Kidney tubule cell (primary cell): Measurements from ENCODE around the gene EFCC1.
A peak's percentile ranks its signal among the peaks of the same experiment; 100 is the strongest.

Experiments
- DNase-seq: peaks from one replicate; pipeline ENCODE4 v3.0.0-alpha.2; 2018; ENCODE audit warnings: low spot score

Gene EFCC1

DNA sequence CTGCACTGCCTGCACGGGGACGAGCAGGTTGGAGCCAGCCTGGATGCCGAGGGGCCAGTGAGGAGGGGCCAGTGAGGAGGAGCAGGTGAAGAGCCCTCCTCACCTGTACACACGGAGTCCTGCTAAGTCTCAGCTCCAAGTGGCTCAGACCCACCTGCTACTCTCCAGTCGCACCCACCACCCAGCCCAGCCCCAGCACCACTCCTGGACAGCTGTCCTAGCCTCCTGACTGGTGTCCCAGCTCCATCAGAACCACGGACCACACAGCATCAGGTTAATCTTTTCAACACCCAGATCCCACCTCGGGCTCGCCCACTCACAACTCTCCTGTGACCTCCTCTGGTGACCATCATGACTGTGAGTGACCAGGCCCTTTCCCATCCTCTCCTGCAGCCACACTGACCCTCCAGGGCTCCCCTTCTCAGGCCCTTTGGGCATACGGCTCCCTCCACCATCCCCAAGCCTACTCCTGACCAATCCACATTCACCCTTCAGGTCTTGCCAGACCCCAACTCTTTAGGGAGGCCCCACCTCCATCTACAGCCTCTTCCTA, 13.8 kb downstream of the EFCC1 start:
- no peak for DNase-seq

DNA sequence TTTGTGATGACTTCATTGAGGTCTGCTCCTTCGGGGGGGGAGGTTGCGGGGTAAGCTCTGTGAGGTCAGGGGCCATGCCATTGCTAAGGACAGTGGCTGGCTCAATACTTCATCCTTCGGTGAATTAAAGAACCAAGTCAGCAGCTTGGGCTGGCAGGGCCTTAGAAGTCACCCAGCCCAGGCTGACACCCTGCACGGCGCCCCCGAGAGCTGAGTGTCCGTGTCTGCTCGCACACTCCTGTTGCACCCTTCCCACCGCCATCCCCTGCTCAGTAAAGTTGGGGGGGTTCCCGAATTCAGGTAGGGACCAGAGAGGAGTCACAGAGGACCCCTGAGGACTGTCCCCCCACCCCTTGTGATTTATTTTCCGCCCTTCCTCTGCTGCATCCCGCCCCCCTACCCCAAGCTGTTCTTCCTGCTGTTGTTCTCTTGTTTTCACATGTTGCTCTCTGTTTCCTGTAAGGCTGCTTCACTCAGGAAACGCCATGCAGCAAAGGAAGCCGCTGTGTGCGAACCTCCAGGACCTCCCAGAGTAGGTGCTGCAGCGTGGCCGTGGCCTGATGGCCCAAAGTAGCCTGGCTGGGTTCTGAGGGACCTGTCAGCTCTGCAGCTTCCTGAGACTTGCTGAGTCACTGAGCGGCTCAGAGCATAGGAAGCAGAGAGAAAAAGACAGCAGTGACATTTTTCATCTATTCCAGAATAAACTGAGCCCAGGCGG, 14.4 kb downstream of the EFCC1 start:
- no peak for DNase-seq

DNA sequence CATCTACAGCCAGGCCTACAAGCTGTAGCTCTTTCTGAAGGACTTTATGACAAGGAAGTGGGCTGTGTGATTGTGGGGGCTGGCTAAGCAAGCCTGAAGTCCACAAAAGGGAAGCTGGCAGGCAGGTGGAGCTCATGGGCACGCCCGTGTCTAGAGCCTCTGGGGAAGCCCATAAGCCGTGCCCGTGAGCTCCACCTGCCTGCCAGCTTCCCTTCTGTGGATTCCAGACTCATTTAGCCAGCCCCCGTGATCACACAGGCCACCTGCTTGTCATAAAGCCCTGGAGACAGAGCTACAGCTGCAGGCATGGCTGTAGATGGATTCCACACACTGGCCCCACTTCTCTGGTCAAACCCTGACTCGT, 15.2 kb downstream of the EFCC1 start:
- peak; percentile 26 for DNase-seq

DNA sequence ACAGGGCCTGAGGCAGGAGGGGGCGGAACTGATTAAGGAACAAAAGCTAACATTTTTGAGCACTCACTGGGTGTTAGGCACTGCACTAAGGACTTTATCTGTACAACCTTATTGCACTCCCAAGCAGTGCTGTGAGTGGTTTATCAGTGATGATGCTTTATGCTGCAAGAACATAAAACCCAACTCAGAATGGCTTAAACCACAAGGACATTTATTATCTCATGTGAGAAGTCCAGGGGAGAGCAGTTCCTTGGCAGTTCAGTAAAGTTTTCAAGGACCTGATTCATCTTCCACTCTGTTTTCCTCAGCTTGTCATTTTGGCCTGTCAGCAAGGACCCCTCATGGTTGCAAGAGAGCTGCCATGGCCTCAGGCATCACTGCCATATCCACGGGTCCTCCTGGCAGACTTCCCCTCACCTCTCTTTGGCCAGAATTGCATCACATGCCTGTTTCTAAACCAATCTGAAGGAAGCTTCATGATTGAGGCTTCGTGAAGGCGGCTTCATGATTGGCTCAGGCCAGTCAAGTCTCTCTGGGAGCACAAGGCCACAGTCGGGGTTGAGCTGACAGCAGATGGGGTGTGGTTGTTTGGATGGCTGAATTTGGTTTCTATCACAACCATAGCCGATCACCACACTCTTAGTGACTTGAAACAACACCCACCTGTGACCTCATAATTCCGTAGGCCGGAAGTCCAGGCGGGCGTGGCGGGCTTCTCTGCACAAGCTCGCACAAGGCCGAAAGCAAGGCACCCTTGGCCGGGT, 15.8 kb downstream of the EFCC1 start:
- no peak for DNase-seq

DNA sequence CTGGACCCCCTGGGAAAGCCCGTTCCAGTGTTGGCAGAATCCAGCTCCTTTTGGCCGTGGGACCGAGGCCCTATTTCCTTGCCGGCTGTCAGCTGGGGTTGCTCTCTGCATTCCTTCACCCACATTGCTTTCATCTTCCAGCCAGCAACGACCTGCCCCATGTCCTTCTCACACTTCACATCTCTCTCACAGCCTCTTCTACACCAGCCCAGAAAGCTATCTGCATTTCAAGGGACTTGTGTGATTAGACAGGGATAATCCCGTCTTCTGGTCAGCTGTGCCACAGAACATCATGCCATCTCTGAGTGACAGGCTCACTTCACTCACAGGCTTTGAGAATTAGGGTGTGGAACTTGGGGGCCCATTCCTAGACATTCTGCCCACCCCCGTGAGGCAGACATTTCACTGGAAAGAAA, 16.4 kb downstream of the EFCC1 start:
- DNase-seq, result no peak

DNA sequence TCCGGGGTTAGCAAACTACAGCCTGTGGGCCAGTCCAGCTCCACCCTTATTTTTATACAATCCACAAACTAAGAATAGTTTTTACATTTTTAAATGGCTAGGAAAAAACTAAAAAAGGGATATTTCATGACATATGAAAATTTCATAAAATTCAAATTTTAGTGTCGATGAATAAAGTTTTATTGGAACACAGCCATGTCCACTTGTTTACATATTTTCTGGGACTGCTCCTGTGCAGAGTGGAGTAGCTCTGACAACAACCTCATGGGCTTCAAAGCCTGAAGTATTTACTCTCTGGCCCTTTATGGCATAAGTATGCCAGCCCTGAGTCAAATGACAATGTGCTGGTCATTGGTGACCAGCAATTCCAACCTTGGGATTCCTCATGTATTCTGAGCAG, 17.2 kb downstream of the EFCC1 start:
- DNase-seq, result no peak

DNA sequence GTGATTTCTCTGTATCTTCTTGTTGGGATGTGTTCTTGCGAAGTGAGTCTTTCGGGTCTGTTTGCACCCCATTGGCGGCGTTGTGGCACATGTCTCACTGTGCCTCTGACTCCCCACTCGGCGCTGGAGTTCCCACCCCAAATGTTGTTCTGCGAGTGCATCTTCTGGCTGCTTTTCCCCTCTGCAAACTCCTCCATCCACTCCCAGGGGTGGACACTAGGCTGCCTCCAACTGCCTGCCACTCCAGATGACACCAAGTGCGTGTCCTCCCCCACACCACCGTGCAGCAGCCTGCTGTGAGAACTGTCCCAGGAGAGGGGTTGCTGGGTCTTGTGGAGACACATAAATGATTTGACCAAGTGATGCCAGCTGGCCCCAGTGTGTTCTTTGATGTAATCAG, 17.6 kb downstream of the EFCC1 start:
- DNase-seq, result no peak

DNA sequence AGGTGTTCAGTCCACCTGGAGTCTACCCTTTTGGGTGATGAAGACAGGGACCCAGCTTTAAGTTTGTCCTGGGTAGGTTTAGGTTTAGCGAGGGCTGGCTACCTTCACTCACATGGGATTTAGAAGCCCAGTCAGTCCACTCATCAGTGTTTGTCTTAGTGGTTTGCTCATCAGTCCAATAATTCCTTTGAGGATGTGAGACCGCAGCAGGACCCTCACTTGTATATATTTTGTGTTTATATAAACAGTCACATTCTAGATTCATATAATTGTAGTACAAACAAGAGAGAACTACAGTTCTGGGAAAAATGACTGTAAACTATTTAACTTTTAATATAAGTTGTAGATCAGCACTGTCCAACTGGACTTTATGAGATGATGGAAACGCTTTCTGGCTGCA, 18.2 kb downstream of the EFCC1 start:
- no peak for DNase-seq

DNA sequence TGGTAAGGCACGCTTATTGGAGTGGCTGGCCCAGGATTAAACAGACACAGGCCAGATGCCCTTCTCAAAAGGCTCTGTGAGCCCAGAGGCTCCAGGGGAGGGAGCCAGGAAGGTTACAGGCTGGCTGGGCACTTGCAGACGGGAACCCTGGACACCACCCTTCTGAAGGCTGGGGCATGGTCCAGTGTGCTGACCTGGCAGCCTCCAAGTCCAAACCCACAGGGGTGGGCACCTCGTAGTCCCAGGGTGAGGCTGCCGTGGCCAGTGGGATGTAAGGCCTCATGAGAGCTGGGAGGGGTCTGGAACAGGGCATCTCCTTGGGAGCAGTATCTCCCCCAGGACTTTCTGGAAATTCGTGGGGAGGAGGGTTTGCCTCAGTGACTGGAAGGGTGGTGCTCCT, 19.6 kb downstream of the EFCC1 start:
- DNase-seq, result no peak

DNA sequence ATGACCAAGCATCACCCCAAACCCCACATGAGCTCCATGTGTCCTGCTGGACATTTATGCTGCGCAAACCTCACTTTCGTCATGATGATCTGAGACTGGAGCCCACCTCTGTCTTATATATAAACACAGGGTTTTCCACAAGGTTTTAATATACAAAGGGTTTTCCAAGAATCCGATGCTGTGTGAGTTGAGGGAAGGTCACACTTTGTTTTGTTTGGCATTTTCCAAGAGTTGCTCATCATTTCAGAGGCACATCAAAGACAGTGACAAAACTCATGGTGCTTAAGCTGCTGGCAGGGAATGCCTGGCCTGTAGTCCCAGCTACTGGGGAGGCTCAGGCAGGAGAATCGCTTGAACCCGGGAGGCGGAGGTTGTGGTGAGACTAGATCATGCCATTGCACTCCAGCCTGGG, 20.0 kb downstream of the EFCC1 start:
- no peak for DNase-seq

DNA sequence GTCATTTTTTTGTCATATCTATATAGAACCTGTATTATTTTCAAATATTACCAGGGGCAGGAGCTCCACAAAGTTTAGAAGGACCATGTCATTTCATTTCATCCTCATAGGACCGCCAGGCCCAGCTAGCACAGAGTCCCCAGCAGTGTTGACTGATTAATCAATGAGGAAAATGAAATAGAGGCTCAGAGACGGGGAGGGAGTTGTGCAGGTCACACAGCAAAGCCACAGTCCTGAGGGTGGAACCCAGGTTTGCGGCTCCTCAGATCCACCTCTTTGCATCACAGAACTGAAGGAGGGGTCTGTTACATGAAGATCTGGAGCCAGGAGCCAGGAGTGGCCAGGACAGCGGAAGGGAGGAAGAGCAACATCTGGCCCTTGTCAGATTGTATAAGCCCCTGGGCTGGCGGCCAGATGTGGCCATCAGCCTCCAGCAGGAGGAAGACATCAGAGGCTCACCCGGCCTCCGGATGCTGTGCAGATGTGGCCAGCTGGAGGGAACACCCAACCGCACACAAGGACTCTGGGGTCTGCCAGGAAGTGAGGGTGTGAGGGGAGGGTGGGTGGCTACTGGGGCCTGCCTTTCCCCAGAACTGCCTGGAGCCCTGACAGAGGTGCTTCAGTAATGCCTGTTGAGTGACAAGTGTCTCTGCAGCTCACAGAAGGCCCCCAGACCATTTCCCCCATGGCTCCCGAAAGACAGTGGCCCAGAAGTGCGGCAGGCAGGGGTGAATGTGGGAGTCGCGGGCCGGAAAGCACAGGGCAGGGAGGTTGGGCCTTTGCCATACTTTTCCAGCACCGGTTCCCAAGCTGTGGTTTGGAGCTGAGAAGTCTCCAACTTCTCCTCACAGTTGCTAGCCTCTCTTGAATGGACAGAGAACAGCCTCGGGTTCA, 21.3 kb downstream of the EFCC1 start:
- DNase-seq, result no peak

DNA sequence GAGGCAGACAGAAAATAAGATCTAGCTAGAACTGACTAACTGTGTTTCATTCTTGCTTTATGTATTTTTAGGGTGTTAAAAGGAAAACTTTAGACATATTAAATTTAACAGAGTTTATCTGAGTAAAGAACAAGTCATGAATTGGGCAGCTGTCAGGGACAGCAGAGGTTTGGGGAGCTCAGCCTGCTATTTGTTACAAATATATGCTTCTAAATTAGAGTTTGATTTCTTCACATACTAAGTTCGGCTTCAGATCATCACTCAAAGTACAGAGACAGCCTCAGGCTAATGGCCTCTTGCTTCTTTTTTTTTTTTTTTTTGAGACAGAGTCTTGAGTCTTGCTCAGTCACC, 21.9 kb downstream of the EFCC1 start:
- DNase-seq, result no peak

DNA sequence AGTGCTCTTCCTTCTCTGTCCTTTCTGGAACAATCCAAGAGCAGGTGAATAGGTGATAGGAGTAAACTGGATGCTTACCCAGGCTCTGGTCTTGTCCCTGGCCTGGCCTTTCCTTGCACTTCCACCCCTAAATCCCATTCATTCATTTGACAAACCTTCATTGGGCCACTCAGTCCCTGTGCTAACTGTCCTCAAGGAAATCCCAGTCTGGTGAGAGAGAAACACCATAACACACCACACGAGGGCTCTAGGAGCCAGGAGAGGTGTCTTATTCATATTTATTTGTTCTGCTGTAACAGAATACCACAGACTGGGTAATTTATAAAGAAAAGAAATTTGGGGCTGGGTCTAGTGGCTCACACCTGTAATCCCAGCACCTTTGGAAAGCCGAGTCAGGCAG, 22.8 kb downstream of the EFCC1 start:
- peak; percentile 21 for DNase-seq

DNA sequence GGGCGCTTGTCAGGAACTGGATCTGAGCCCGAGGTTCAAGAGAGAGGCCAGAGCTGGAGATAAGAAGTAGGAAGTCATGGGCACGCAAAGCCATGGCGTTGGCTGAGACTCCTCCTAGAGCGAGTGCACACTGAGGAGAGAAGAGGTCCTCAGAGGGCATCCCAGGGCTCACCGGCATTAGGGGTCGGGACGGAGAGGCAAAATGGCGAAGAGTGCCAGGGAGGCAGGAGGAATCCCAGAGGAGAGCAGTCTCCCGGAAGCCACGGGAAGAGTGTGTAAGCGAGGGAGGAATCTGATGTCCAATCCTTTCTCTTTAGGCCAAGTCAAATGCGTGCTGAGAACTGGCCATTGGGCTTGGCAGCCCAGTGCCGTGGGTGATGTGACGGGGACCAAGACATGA, 24.0 kb downstream of the EFCC1 start:
- DNase-seq, result no peak

DNA sequence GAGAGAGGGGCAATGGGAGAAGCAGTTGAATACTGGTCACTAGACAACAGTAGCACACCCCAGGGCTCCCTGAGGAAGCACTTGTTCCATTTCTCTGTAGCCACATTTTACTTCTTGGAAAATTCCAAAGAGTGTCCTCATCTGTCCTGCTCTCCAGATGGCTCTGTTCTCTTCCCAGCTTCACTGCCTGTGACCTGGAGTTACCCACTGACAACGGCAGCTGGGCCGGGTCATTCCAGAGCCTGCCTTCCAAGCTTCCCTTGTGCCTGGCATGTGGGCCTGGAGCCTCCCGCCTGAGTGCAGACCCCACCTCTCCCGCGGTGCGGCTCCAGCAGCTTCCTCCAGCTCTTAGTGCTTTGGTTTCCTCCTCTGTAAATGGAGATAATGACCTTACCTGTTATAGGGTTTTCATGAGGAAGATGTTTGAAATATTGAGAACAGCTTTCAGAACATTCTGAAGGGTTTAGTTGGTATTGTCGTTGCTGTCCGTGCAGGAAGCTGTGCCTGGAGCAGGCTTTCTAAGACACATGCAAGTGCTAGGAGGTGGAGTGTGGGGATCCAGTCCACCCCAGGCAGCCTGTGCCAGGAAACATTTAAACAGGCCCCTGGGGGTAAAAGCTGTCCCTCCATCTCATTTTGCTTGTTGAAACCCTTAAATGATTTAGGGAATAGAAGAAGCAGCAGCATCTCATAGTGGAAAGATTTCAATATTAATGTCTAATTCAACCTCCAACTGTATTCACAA, 24.8 kb downstream of the EFCC1 start:
- no peak for DNase-seq

DNA sequence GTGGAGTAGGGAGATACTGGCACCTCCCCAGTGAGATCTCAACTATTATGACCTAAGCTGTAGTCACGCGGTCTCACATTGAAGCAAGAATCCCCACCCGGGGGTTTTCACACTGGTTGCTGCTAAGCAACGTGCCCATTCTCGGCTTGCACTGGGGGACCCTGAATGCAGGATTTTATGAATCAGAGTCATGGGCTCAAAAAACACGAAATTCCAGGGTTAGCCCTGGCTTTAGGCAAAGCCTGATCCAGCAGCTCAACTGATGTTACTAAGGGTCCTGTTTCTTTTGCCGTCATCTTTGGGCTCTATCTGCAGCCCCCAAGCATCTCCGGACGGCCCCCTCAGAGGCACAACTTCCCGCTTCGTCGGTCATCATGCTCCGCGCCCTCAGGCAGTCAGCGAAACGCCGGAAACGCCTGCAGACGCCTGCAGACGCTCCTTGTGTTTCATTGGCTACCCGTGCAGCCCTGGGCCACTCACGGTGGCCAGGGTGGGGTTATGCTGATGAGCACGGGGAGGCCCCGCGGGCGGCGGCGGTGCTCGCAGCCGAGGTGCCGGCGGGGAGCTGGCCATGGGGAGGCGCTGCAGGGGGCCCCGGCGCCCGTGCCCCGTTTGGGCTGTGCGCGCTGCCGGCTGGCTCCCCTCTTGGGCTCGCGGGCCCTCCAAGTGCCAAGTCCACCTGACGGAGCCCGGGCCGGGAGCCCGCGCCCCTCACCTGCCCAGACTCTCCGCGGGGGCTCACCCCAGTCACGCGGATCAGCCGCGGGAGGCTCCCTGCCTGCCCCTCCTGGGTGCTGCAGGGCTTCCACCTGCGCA, 25.8 kb downstream of the EFCC1 start:
- DNase-seq, result peak; percentile 93

DNA sequence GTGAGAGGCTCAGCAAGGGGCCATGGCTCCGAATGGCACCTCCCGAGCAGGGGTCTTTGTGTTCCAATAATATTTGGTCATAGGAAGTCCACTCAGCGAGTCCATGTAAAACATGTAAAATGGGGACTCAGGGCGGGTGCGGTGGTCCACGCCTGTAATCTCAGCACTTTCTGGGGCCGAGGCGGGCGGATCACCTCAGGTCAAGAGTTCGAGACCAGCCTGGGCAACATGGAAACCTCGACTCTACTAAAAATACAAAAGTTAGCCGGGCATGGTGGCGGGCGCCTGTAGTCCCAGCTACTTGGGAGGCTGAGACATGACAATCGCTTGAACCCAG, 26.4 kb downstream of the EFCC1 start:
- DNase-seq, result no peak

DNA sequence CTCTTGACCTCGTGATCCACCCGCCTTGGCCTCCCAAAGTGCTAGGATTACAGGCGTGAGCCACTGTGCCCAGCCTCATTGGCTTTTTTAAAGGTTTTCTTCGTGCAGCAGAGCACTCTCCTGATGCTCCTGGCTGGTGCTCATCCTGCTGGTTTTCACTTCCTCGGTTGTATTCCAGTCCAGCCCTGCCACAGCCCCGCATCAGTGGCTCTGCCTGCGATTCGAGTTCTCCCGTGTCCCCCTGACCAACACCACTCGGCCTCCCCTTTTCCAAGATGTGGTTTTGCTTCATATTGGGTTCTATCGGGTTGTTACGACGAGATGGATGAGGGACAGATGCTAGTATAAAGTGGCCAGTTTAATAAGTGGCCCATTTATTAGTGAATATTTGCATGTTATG, 27.8 kb downstream of the EFCC1 start:
- no peak for DNase-seq

DNA sequence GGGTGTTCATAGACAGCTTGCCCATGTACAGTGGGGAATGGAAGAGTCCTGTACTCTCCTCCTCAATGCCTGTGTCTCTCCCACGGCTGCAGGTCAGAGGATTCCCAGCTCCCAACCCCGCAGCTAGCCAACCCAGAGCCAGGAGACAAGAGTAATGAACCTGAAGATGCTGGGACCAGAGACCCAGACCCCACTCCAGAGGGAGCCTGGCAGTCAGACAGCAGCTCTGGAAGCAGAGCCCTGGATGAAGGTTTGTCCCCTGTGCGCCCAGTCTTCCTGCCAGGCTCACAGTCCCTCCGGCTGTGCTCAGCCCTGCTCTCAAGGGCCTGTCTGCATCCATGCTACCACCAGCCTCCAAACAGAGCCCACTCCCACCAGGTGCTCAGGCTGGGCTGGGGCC, 29.5 kb downstream of the EFCC1 start:
- no peak for DNase-seq

DNA sequence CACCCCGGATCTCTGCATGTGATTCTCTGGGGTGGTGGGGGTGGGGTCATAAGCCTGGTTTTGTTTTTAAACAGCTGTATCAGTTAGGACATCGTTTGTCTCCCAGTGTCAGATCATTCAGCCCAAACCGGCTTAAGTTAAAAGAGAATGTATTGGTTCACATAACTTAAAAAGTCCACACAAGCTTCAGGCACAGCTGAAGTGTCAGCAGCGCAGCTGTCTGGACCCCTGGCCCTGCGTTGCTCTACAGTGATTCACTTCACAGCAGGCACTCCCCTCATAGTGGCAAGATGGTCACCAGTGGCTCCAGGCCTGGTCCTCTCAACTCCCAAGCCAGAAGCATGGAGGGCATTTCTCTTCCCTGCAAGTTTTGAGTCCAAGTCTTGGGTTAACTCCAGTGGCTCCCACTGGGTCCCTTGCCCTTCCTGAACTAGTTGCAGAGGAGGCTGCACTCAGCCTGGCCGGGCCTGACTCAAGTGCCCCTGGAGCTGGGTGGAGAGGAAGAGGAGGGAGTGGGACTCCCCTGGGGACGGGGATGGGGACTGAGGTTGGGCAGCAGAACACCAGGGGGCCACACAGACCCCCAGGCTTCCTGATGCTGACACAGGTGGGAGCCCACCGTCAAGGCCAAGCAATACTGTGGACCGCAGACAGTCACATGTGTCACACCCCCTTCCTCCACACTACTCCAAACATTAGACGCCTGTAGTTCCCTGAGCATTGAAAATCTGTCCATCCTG, 30.5 kb downstream of the EFCC1 start:
- no peak for DNase-seq

DNA sequence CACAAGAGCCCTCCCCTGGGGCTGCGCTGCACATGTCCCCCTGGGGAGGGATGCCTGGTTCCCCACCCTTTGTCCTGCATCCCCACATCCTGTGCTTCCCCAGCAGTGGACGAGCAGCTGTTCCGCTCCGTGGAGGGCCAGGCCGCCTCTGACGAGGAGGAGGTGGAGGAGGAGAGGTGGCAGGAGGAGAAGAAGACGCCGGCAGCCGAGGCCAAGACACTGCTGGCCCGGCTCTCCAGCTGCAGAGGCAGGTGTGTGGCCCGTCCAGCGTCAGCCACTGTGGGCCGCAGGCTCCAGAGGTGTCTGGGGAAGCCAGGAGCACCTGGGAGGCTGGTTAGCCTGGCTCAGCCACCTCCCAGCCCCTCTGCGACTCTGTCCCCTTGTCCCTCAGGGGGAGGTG, 31.6 kb downstream of the EFCC1 start:
- DNase-seq, result no peak
